Right lobe of liver (tissue), 4 donors: Measurements from ENCODE around the gene MTUS2.

Experiments used
- POLR2A ChIP-seq: fragments of 450-650 bp; IDR thresholded peaks from one replicate; pipeline ENCODE4 v1.6.1; 2017; ENCODE audit warnings: antibody characterized with exemption, mild to moderate bottlenecking
- TF ChIP-seq, protein P1 (sequence below), 4 donors: fragments of 200-600 bp in 3 of 4; fragments of 450-650 bp in 1 of 4; IDR thresholded peaks; one replicate each; pipeline versions ENCODE4 v1.5.1 to v1.8.0; 2016 to 2022; ENCODE audit warnings: antibody characterized with exemption in 4 of 4, mild to moderate bottlenecking in 2 of 4
- donor health status: DM: no; HTN: no; CAD: no.
- donor health status: DM: no; HTN: no; CAD: no.
- donor health status: DM: no; HTN: yes; CAD: no.

DNA sequence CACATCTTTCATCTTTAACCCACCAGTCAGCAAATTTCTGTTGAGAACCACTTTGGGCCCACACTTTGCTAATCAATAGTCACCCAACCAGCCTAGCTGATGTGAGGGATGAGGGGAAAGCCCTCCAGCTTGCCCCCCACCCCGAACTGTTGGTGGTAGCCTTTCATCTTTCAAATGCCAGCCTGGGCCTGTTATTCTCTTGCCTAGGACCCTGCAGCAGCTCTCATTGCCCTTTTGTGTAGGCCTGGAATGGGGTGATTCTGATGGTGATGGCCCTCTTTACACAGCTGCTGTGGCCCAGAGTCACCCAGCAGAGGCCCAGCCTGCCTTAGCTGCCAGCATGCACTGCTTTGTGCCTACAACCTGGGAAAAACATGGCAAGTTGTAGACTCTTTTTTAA, 480.9 kb downstream of the MTUS2 start:
- TF ChIP-seq, protein P1, sequence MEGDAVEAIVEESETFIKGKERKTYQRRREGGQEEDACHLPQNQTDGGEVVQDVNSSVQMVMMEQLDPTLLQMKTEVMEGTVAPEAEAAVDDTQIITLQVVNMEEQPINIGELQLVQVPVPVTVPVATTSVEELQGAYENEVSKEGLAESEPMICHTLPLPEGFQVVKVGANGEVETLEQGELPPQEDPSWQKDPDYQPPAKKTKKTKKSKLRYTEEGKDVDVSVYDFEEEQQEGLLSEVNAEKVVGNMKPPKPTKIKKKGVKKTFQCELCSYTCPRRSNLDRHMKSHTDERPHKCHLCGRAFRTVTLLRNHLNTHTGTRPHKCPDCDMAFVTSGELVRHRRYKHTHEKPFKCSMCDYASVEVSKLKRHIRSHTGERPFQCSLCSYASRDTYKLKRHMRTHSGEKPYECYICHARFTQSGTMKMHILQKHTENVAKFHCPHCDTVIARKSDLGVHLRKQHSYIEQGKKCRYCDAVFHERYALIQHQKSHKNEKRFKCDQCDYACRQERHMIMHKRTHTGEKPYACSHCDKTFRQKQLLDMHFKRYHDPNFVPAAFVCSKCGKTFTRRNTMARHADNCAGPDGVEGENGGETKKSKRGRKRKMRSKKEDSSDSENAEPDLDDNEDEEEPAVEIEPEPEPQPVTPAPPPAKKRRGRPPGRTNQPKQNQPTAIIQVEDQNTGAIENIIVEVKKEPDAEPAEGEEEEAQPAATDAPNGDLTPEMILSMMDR (IDR thresholded peaks at IDR 0.05) = no peak
- no peak for TF ChIP-seq POLR2A
